Measurements from ENCODE around the gene CPSF3. TPM values are rescaled to one million over a fixed set of nuclear protein-coding genes. Genes with fewer than 3 reads are reported as not detected.

Gene CPSF3
- total RNA-seq, 1 experiment from 2014 or later = 86.8 TPM

DNA sequence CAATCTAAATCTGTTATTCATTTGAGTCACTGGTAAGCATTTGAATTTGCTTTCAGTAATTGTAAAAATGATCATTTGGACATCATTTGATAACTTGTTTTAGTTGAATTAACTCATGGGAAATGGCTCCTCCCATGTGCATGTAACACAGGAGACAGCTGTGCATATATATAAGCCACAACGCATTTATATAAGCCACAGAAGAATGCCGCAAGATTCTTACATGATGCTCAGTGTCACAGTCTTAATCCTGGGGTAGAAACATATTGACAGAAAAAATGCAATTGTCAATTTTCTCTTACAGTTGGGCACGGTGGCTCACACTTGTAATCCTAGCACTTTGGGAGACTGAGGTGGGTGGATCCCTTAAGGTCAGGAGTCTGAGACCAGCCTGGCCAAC, 37.6 kb downstream of the CPSF3 start:
- Histone ChIP-seq H3K9me3 (ENCODE audit: low read depth, low read length, poor library complexity, severe bottlenecking) (no peaks in the 10 kb centered on the region), H3K36me3 (ENCODE audit: insufficient read depth, low read length, poor library complexity, severe bottlenecking) (peaks cover 21% of the 10 kb centered on the region), H3K27ac (ENCODE audit: low read depth, low read length, poor library complexity, severe bottlenecking) (no peak overlapping the region), H3K4me3 (ENCODE audit: low read depth, low read length, poor library complexity, severe bottlenecking) (no peak overlapping the region), H3K27me3 (replicated peaks; ENCODE audit: insufficient read depth, low read depth, low read length, poor library complexity) (no peaks in the 10 kb centered on the region), H3K4me1 (ENCODE audit: insufficient read depth, low read length, poor library complexity, severe bottlenecking) (no peaks in the 10 kb centered on the region)
- no TSS peak for BruUV-seq (replicated peaks)
- intact Hi-C loops (cut with micrococcal nuclease; ENCODE audit: unreplicated experiment) = no loop called here
- no peak for DNase-seq (ENCODE audit: low spot score)
- ChIA-PET CTCF (no interaction called here), POLR2A (ENCODE audit: low non-redundant PET) (no interaction called here)
- no peak for TF ChIP-seq EZH2 (IDR thresholded peaks at IDR 0.05; ENCODE audit: borderline replicate concordance, low read depth, low read length, poor library complexity, severe bottlenecking)
- TF ChIP-seq, protein P1, sequence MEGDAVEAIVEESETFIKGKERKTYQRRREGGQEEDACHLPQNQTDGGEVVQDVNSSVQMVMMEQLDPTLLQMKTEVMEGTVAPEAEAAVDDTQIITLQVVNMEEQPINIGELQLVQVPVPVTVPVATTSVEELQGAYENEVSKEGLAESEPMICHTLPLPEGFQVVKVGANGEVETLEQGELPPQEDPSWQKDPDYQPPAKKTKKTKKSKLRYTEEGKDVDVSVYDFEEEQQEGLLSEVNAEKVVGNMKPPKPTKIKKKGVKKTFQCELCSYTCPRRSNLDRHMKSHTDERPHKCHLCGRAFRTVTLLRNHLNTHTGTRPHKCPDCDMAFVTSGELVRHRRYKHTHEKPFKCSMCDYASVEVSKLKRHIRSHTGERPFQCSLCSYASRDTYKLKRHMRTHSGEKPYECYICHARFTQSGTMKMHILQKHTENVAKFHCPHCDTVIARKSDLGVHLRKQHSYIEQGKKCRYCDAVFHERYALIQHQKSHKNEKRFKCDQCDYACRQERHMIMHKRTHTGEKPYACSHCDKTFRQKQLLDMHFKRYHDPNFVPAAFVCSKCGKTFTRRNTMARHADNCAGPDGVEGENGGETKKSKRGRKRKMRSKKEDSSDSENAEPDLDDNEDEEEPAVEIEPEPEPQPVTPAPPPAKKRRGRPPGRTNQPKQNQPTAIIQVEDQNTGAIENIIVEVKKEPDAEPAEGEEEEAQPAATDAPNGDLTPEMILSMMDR (conservative IDR thresholded peaks at IDR 0.05; ENCODE audit: low read depth, low read length) = no peak

DNA sequence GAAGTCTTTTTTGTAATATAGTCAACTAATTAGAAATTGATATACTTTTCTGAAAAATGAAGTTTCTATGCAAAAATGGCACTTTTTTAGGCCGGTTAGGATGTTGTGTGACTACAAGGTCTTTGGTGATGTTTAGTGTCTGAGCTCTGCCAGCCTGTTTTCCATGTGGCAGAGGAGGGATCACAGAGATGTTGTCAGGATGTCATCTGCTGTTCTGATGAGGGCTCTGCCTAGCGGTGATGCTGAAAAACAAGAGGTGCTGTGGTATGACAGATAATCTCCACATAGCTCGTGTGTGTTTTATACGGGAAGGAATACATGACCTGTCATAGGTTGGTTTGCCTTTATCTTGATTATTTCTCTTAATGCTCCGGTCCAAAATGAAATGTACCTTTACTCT, 38.9 kb downstream of the CPSF3 start:
- Histone ChIP-seq H3K4me1 (ENCODE audit: insufficient read depth, low read length, poor library complexity, severe bottlenecking) (no peaks in the 10 kb centered on the region), H3K27me3 (replicated peaks; ENCODE audit: insufficient read depth, low read depth, low read length, poor library complexity) (no peaks in the 10 kb centered on the region), H3K4me3 (ENCODE audit: low read depth, low read length, poor library complexity, severe bottlenecking) (no peak overlapping the region), H3K36me3 (ENCODE audit: insufficient read depth, low read length, poor library complexity, severe bottlenecking) (peaks cover 19% of the 10 kb centered on the region), H3K9me3 (ENCODE audit: low read depth, low read length, poor library complexity, severe bottlenecking) (no peaks in the 10 kb centered on the region), H3K27ac (ENCODE audit: low read depth, low read length, poor library complexity, severe bottlenecking) (no peak overlapping the region)
- no TSS peak for BruUV-seq (replicated peaks)
- no peak for DNase-seq (ENCODE audit: low spot score)
- intact Hi-C loops (cut with micrococcal nuclease; ENCODE audit: unreplicated experiment) = no loop called here
- ChIA-PET CTCF (no interaction called here), POLR2A (ENCODE audit: low non-redundant PET) (no interaction called here)
- TF ChIP-seq EZH2 (IDR thresholded peaks at IDR 0.05; ENCODE audit: borderline replicate concordance, low read depth, low read length, poor library complexity, severe bottlenecking) = no peak
- TF ChIP-seq, protein P1 (conservative IDR thresholded peaks at IDR 0.05; ENCODE audit: low read depth, low read length) = no peak

DNA sequence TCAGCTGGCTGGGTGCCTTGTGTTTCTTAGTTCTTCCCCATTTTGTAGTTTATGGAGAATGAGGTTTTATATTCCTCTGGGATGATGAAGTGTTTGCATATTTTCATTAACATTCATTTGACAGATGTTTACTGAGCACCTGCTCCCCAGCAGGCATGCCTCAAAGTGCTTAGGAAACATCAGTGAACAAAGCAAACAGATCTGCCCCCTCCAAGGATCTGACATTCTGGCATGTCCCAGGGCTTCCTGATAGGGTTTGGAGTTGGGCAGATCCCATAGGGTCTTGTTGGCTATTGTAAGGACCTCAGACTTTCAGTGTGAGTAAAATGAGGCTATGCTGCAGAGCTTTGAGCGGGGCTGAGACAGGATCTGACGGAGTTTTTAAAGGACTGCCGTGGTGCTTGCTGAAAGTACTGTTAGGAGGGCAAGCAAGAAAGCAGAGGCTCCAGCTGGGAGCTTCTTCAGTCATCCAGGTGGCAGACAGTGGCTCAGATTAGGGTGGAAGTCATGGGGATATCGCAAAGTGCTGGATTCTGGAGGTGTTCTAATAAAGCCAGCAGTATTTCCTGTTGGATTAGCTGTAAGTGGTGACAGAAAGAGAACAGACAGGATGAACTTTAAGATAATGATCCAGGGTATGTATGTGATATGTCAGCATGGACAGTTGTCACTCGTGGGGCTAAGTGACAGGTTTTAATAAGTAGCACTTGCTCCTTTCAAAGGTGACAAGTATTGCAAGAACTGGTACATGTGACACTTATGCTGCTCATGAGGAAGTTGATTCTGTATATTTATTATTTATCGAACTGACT, 39.6 kb downstream of the CPSF3 start:
- Histone ChIP-seq H3K27me3 (replicated peaks; ENCODE audit: insufficient read depth, low read depth, low read length, poor library complexity) (no peaks in the 10 kb centered on the region), H3K9me3 (ENCODE audit: low read depth, low read length, poor library complexity, severe bottlenecking) (no peaks in the 10 kb centered on the region), H3K4me1 (ENCODE audit: insufficient read depth, low read length, poor library complexity, severe bottlenecking) (no peaks in the 10 kb centered on the region), H3K36me3 (ENCODE audit: insufficient read depth, low read length, poor library complexity, severe bottlenecking) (peaks cover 21% of the 10 kb centered on the region), H3K4me3 (ENCODE audit: low read depth, low read length, poor library complexity, severe bottlenecking) (no peak overlapping the region), H3K27ac (ENCODE audit: low read depth, low read length, poor library complexity, severe bottlenecking) (no peak overlapping the region)
- no peak for DNase-seq (ENCODE audit: low spot score)
- TF ChIP-seq, protein P1 (conservative IDR thresholded peaks at IDR 0.05; ENCODE audit: low read depth, low read length) = no peak
- no peak for TF ChIP-seq EZH2 (IDR thresholded peaks at IDR 0.05; ENCODE audit: borderline replicate concordance, low read depth, low read length, poor library complexity, severe bottlenecking)
- intact Hi-C loops (cut with micrococcal nuclease; ENCODE audit: unreplicated experiment) = no loop called here
- ChIA-PET CTCF (no interaction called here), POLR2A (ENCODE audit: low non-redundant PET) (no interaction called here)
- no TSS peak for BruUV-seq (replicated peaks)
